Loucy (cell line): ENCODE results near the gene UBQLN1.

Source experiments
- H2AFZ ChIP-seq: fragments of 200-600 bp; sonication (generic); 2 replicates; pipeline ENCODE4 v1.6.0; 2016; ENCODE audit warnings: antibody characterized with exemption, mild to moderate bottlenecking, low read length, moderate library complexity
- H3F3A ChIP-seq: fragments of 200-600 bp; 2 replicates; pipeline ENCODE4 v1.6.0; 2016; ENCODE audit warnings: antibody characterized with exemption, low read depth, mild to moderate bottlenecking
- H3K27me3 ChIP-seq: fragments of 200-600 bp; sonication (generic); 2 replicates; pipeline ENCODE4 v1.6.1; 2014; ENCODE audit warnings: low read length, mild to moderate bottlenecking; ENCODE audit not compliant: insufficient read depth, poor library complexity, severe bottlenecking
- H3K36me3 ChIP-seq: fragments of 200-600 bp; sonication (generic); 2 replicates; pipeline ENCODE4 v1.6.1; 2016; ENCODE audit warnings: low read length; ENCODE audit not compliant: insufficient read depth
- H3K4me1 ChIP-seq: fragments of 200-600 bp; sonication (generic); 2 replicates; pipeline ENCODE4 v1.5.1; 2014; ENCODE audit warnings: low read length, mild to moderate bottlenecking; ENCODE audit not compliant: insufficient read depth, poor library complexity, severe bottlenecking
- H3K4me2 ChIP-seq: fragments of 200-600 bp; sonication (generic); 2 replicates; pipeline ENCODE4 v1.6.0; 2014; ENCODE audit warnings: antibody characterized with exemption, low read length, low read depth, mild to moderate bottlenecking; ENCODE audit not compliant: poor library complexity, severe bottlenecking
- H3K4me3 ChIP-seq: fragments of 200-600 bp; sonication (generic); 2 replicates; pipeline ENCODE4 v1.5.1; 2014; ENCODE audit warnings: low read length, mild to moderate bottlenecking, mixed read lengths; ENCODE audit not compliant: poor library complexity, severe bottlenecking
- H3K79me2 ChIP-seq: fragments of 200-600 bp; sonication (generic); 2 replicates; pipeline ENCODE4 v1.6.1; 2014; ENCODE audit warnings: low read length; ENCODE audit not compliant: insufficient read depth
- H3K9ac ChIP-seq: fragments of 200-600 bp; sonication (generic); 2 replicates; pipeline ENCODE4 v1.6.0; 2014; ENCODE audit warnings: mild to moderate bottlenecking, low read depth, low read length, moderate library complexity; ENCODE audit not compliant: poor library complexity, severe bottlenecking
- H3K9me2 ChIP-seq: fragments of 200-600 bp; sonication (generic); replicated peaks from 2 replicates; pipeline ENCODE4 v1.6.1; 2016; ENCODE audit warnings: low read depth, low read length, mixed read lengths
- H3K9me3 ChIP-seq: fragments of 200-600 bp; sonication (generic); 2 replicates; pipeline ENCODE4 v1.6.1; 2014; ENCODE audit warnings: mild to moderate bottlenecking, antibody characterized with exemption, low read length, low read depth; ENCODE audit not compliant: insufficient read depth
- H4K20me1 ChIP-seq: fragments of 200-600 bp; sonication (generic); 2 replicates; pipeline ENCODE4 v1.6.0; 2014; ENCODE audit warnings: antibody characterized with exemption, low read length, mild to moderate bottlenecking; ENCODE audit not compliant: insufficient read depth, poor library complexity, severe bottlenecking
- CTCF ChIP-seq: fragments of 200-600 bp; sonication (generic); conservative IDR thresholded peaks from 2 replicates; pipeline ENCODE4 v1.5.1; 2014; ENCODE audit warnings: mild to moderate bottlenecking, antibody characterized with exemption, low read length
- EZH2phosphoT487 ChIP-seq: fragments of 200-600 bp; IDR thresholded peaks from 2 replicates; pipeline ENCODE4 v1.6.1; 2018; ENCODE audit warnings: antibody characterized with exemption, mild to moderate bottlenecking, moderate library complexity, borderline replicate concordance

UBQLN1 gene

GRCh38 chr9:83637389-83637788, 70.4 kb downstream of the UBQLN1 start:
- no peak overlapping the region for H3K4me2 ChIP-seq

GRCh38 chr9:83636813-83637212, 70.9 kb downstream of the UBQLN1 start:
- H3K4me2 ChIP-seq: no peak overlapping the region
- H3K9me3 ChIP-seq: no peaks in the 10 kb centered on the region
- no peaks in the 10 kb centered on the region for H3K9me2 ChIP-seq
- H3K4me3 ChIP-seq: no peak overlapping the region
- H3F3A ChIP-seq: no peaks in the 10 kb centered on the region
- no peak overlapping the region for H2AFZ ChIP-seq
- no peaks in the 10 kb centered on the region for H3K4me1 ChIP-seq
- TF ChIP-seq CTCF: no peak
- no peak for TF ChIP-seq EZH2phosphoT487
- no peaks in the 10 kb centered on the region for H4K20me1 ChIP-seq
- no peak overlapping the region for H3K9ac ChIP-seq
- H3K36me3 ChIP-seq: no peaks in the 10 kb centered on the region
- no peaks in the 10 kb centered on the region for H3K79me2 ChIP-seq
- no peaks in the 10 kb centered on the region for H3K27me3 ChIP-seq

More at GRCh38 chr9:83637389-83637788, 70.4 kb downstream of the UBQLN1 start:
- no peaks in the 10 kb centered on the region for H3K36me3 ChIP-seq
- no peak overlapping the region for H2AFZ ChIP-seq
- no peaks in the 10 kb centered on the region for H3K4me1 ChIP-seq
- no peak for TF ChIP-seq CTCF
- TF ChIP-seq EZH2phosphoT487: no peak
- no peak overlapping the region for H3K4me3 ChIP-seq
- H3K9ac ChIP-seq: no peak overlapping the region
- H3K79me2 ChIP-seq: no peaks in the 10 kb centered on the region
- H3K27me3 ChIP-seq: no peaks in the 10 kb centered on the region
- H3F3A ChIP-seq: no peaks in the 10 kb centered on the region
- H3K9me3 ChIP-seq: no peaks in the 10 kb centered on the region
- no peaks in the 10 kb centered on the region for H3K9me2 ChIP-seq
- no peaks in the 10 kb centered on the region for H4K20me1 ChIP-seq

GRCh38 chr9:83633676-83634075, 74.1 kb downstream of the UBQLN1 start:
- Histone ChIP-seq H3K9ac (no peak overlapping the region), H3K79me2 (no peaks in the 10 kb centered on the region), H3K4me3 (no peak overlapping the region), H3K9me2 (no peaks in the 10 kb centered on the region), H3K4me1 (no peaks in the 10 kb centered on the region), H3K4me2 (no peak overlapping the region), H2AFZ (no peak overlapping the region), H3K36me3 (peaks cover 5% of the 10 kb centered on the region; the same call in 1 of the 2 replicates), H4K20me1 (no peaks in the 10 kb centered on the region), H3K9me3 (no peaks in the 10 kb centered on the region), H3K27me3 (no peaks in the 10 kb centered on the region), H3F3A (no peaks in the 10 kb centered on the region)
- no peak for TF ChIP-seq EZH2phosphoT487
- TF ChIP-seq CTCF: no peak
